H1 (cell line): ENCODE data around the gene RPAP3. TPM values are rescaled to one million over a fixed set of nuclear protein-coding genes. Genes with fewer than 3 reads are reported as not detected.
A peak's percentile ranks its signal among the peaks of the same experiment; 100 is the strongest.

Source experiments
- CTCF ChIA-PET: fragments of 300-600 bp; sonication (Branson Sonifier 250); formaldehyde crosslinking; loops from one replicate; lab custom pipeline; 2021; ENCODE audit not compliant: partially characterized antibody; lab: Charles Lee
- POLR2A ChIA-PET: fragments of 300-600 bp; sonication (Branson Sonifier 250); formaldehyde crosslinking; loops from one replicate; lab custom pipeline; 2021; ENCODE audit warnings: inconsistent platforms; ENCODE audit not compliant: partially characterized antibody; lab: Charles Lee
- DNase-seq, 2 experiments: peaks; one replicate each; pipeline versions ENCODE4 v3.0.0 to v3.0.0-alpha.2; 2010 to 2022; ENCODE audit warnings: low spot score in 2 of 2, low read depth in 1 of 2, mixed read lengths in 1 of 2
- FAIRE-seq: peaks from 2 replicates; lab custom pipeline; 2011; peaks lifted over from hg19 to GRCh38; lab: Jason Lieb, UNC
- H2AFZ ChIP-seq: 2 replicates; pipeline ENCODE4 v1.8.1; 2012; ENCODE audit warnings: low read length, inconsistent platforms
- H2AK5ac ChIP-seq: 2 replicates; pipeline ENCODE4 v1.6.1; 2013; ENCODE audit warnings: low read depth, low read length
- H2BK120ac ChIP-seq: replicated peaks from 2 replicates; pipeline ENCODE3; 2013; ENCODE audit warnings: low read depth, low read length, inconsistent platforms
- H2BK12ac ChIP-seq: 2 replicates; pipeline ENCODE4 v1.6.1; 2013; ENCODE audit warnings: low read depth, low read length
- H2BK15ac ChIP-seq: 2 replicates; pipeline ENCODE4 v1.6.1; 2013; ENCODE audit warnings: low read length
- H2BK20ac ChIP-seq: 2 replicates; pipeline ENCODE4 v1.6.1; 2013; ENCODE audit warnings: low read length
- H2BK5ac ChIP-seq: 2 replicates; pipeline ENCODE4 v1.6.1; 2013; ENCODE audit warnings: low read depth, low read length
- H3K14ac ChIP-seq: 2 replicates; pipeline ENCODE4 v1.6.1; 2013; ENCODE audit warnings: inconsistent platforms; ENCODE audit not compliant: insufficient read length
- H3K18ac ChIP-seq: 2 replicates; pipeline ENCODE4 v1.6.1; 2013; ENCODE audit warnings: low read length; ENCODE audit errors: extremely low read depth
- H3K23ac ChIP-seq: 2 replicates; pipeline ENCODE4 v1.6.1; 2013; ENCODE audit warnings: inconsistent platforms; ENCODE audit not compliant: insufficient read length
- H3K23me2 ChIP-seq: 2 replicates; pipeline ENCODE4 v1.6.1; 2013; ENCODE audit warnings: low read depth, low read length
- H3K27ac ChIP-seq: 2 replicates; pipeline ENCODE4 v1.6.1; 2011; ENCODE audit warnings: low read depth, low read length, inconsistent platforms
- H3K27me3 ChIP-seq, 4 experiments: replicated peaks in 1 of 4; 1 replicate in 1 of 4; 2 replicates in 3 of 4; pipeline versions ENCODE4 v1.6.1 to v1.8.1; 2011 to 2013; ENCODE audit warnings: low read length in 3 of 4, mild to moderate bottlenecking in 3 of 4, inconsistent platforms in 2 of 4, mixed read lengths in 2 of 4, moderate library complexity in 1 of 4; ENCODE audit not compliant: control insufficient read depth in 3 of 4, insufficient read depth in 3 of 4; ENCODE audit errors: extremely low read depth in 1 of 4
- H3K36me3 ChIP-seq, 4 experiments: 2 replicates each; pipeline versions ENCODE4 v1.6.1 to v1.8.1; 2011 to 2013; ENCODE audit warnings: mild to moderate bottlenecking in 4 of 4, low read length in 3 of 4, moderate library complexity in 2 of 4, control low read depth in 1 of 4, inconsistent platforms in 1 of 4; ENCODE audit not compliant: insufficient read depth in 4 of 4, control insufficient read depth in 2 of 4
- H3K4ac ChIP-seq: replicated peaks from 2 replicates; pipeline ENCODE3; 2013; ENCODE audit warnings: low read length, low read depth, mixed read lengths, inconsistent platforms; ENCODE audit not compliant: insufficient read length
- H3K4me1 ChIP-seq, 4 experiments: replicated peaks in 1 of 4; 1 replicate in 1 of 4; 2 replicates in 3 of 4; pipeline versions ENCODE4 v1.6.1 to v1.8.1; 2011 to 2013; ENCODE audit warnings: low read length in 3 of 4, inconsistent platforms in 2 of 4, mixed read lengths in 1 of 4; ENCODE audit not compliant: insufficient read depth in 4 of 4, control insufficient read depth in 3 of 4
- H3K4me2 ChIP-seq, 2 experiments: 2 replicates each; pipeline versions ENCODE4 v1.6.1 to v1.8.1; 2011 to 2013; ENCODE audit warnings: low read depth in 2 of 2, low read length in 2 of 2, control low read depth in 1 of 2, inconsistent platforms in 1 of 2, mild to moderate bottlenecking in 1 of 2; ENCODE audit not compliant: insufficient read depth in 1 of 2
- H3K4me3 ChIP-seq, 4 experiments: fragments of 200-600, 300-600 bp in 1 of 4; sonication (generic), shearing (Covaris generic), sonication (Bioruptor Twin) in 1 of 4; 2 replicates each; pipeline versions ENCODE4 v1.5.1 to v1.8.1; 2011 to 2016; ENCODE audit warnings: low read length in 4 of 4, low read depth in 3 of 4, control low read depth in 2 of 4, inconsistent platforms in 2 of 4, mild to moderate bottlenecking in 2 of 4, mixed read lengths in 1 of 4, moderate library complexity in 1 of 4; ENCODE audit not compliant: insufficient read depth in 2 of 4; ENCODE audit errors: extremely low read depth in 1 of 4
- H3K56ac ChIP-seq: replicated peaks from 2 replicates; pipeline ENCODE3; 2013; ENCODE audit warnings: low read depth, mild to moderate bottlenecking, mixed read lengths, low read length, inconsistent platforms; ENCODE audit not compliant: insufficient read length
- H3K79me1 ChIP-seq: 2 replicates; pipeline ENCODE4 v1.6.1; 2013; ENCODE audit warnings: low read depth, low read length, control low read depth
- H3K79me2 ChIP-seq, 2 experiments: 2 replicates each; pipeline versions ENCODE4 v1.6.1 to v1.8.1; 2012 to 2013; ENCODE audit warnings: low read length in 2 of 2, mild to moderate bottlenecking in 2 of 2, inconsistent platforms in 1 of 2; ENCODE audit not compliant: insufficient read depth in 2 of 2, control insufficient read depth in 1 of 2
- H3K9ac ChIP-seq, 4 experiments: replicated peaks in 1 of 4; 1 replicate in 1 of 4; 2 replicates in 3 of 4; pipeline versions ENCODE4 v1.6.1 to v1.8.1; 2011 to 2013; ENCODE audit warnings: low read depth in 3 of 4, low read length in 3 of 4, control low read depth in 2 of 4, mild to moderate bottlenecking in 2 of 4, moderate library complexity in 2 of 4, inconsistent platforms in 1 of 4; ENCODE audit errors: extremely low read depth in 1 of 4
- H3K9me3 ChIP-seq, 2 experiments: 2 replicates each; pipeline versions ENCODE4 v1.6.1 to v1.8.1; 2012 to 2013; ENCODE audit warnings: mild to moderate bottlenecking in 2 of 2, moderate library complexity in 2 of 2, control low read depth in 1 of 2, inconsistent platforms in 1 of 2, low read depth in 1 of 2, low read length in 1 of 2, mixed read lengths in 1 of 2; ENCODE audit not compliant: insufficient read depth in 2 of 2
- H4K20me1 ChIP-seq, 2 experiments: replicated peaks in 1 of 2; 2 replicates each; pipeline versions ENCODE3 to v1.8.1; 2011 to 2013; ENCODE audit warnings: inconsistent platforms in 2 of 2, low read length in 2 of 2, mild to moderate bottlenecking in 1 of 2; ENCODE audit not compliant: insufficient read depth in 2 of 2, control insufficient read depth in 1 of 2
- H4K5ac ChIP-seq: 2 replicates; pipeline ENCODE4 v1.6.1; 2013; ENCODE audit warnings: low read length, low read depth, mixed read lengths, inconsistent platforms; ENCODE audit not compliant: insufficient read length
- H4K8ac ChIP-seq: 2 replicates; pipeline ENCODE4 v1.8.0; 2013; ENCODE audit warnings: mild to moderate bottlenecking, moderate library complexity, low read length, inconsistent platforms; ENCODE audit not compliant: insufficient read depth; ENCODE audit errors: extremely low read depth
- H4K91ac ChIP-seq: replicated peaks from 2 replicates; pipeline ENCODE3; 2013; ENCODE audit warnings: low read length, mixed read lengths, inconsistent platforms; ENCODE audit not compliant: insufficient read length
- ASH2L ChIP-seq: fragments of 200-600, 300-600 bp; sonication (generic); IDR thresholded peaks from one replicate; pipeline ENCODE4 v1.7.1; 2017; ENCODE audit warnings: low read length
- POLR2A ChIP-seq, 2 experiments: IDR thresholded peaks; 1 replicate in 1 of 2; 2 replicates in 1 of 2; pipeline ENCODE4 v1.6.1; 2011; ENCODE audit warnings: low read depth in 2 of 2, low read length in 2 of 2, mild to moderate bottlenecking in 2 of 2; ENCODE audit errors: control extremely low read depth in 1 of 2
- POLR2AphosphoS5 ChIP-seq: IDR thresholded peaks from 2 replicates; pipeline ENCODE4 v1.6.1; 2011; ENCODE audit warnings: low read depth, low read length
- RBBP5 ChIP-seq: IDR thresholded peaks from 2 replicates; pipeline ENCODE4 v1.7.1; 2012; ENCODE audit warnings: low read depth, mild to moderate bottlenecking, inconsistent platforms, low read length, moderate library complexity, borderline replicate concordance
- TEAD4 ChIP-seq: IDR thresholded peaks from 2 replicates; pipeline ENCODE4 v1.6.1; 2012; ENCODE audit warnings: low read depth, low read length, inconsistent platforms, mixed read lengths
- WGBS, 2 experiments: shearing (Covaris generic) in 1 of 2; methylation state at CpG; one replicate each; pipeline versions ENCODE4 v1.1.6 to v1.1.7; 2013 to 2015; ENCODE audit warnings: low lambda C conversion rate in 2 of 2, mixed read lengths in 2 of 2, inconsistent platforms in 1 of 2, low coverage in 1 of 2, missing lambda C conversion rate in 1 of 2; ENCODE audit not compliant: insufficient replicate concordance in 2 of 2, insufficient coverage in 1 of 2, insufficient read length in 1 of 2; ENCODE audit errors: extremely low coverage in 1 of 2, missing lambda C conversion rate in 1 of 2; 5-methylcytosine and 5-hydroxymethylcytosine counted together
- polyA plus RNA-seq, 7 experiments: library from polyadenylated mRNA; depleted of rRNA in 3 of 7; stranded (reverse) in 5 of 7; unstranded in 2 of 7; fragments of >200 nt in 5 of 7; fragments of 200-250 nt in 2 of 7; gene quantifications; 1 replicate in 5 of 7; 2 replicates in 1 of 7; 4 replicates in 1 of 7; pipeline versions ENCODE4 v1.2.1 to v1.2.3, GENCODE V29; 2011 to 2013; ENCODE audit warnings: missing spikeins in 2 of 7, mixed read lengths in 2 of 7
- total RNA-seq: library from RNA; stranded (reverse); fragmentation: NEBNext Ultra II Directional; extraction: Animal tissue kit (Norgen Biotek cat#: 25700); gene quantifications from 2 replicates; pipeline ENCODE4 v1.2.1, GENCODE V29; 2021
- TF ChIP-seq, protein P1 (sequence below): IDR thresholded peaks from 2 replicates; pipeline ENCODE4 v1.6.1; 2011; ENCODE audit warnings: low read length, improper control_type of control experiment

Gene RPAP3
- total and polyA plus RNA-seq, 2 of the 8 experiments (the other 6 are each of a cell fraction or from before 2014, with no cell fraction given) = 6.4 to 60.5 TPM

DNA sequence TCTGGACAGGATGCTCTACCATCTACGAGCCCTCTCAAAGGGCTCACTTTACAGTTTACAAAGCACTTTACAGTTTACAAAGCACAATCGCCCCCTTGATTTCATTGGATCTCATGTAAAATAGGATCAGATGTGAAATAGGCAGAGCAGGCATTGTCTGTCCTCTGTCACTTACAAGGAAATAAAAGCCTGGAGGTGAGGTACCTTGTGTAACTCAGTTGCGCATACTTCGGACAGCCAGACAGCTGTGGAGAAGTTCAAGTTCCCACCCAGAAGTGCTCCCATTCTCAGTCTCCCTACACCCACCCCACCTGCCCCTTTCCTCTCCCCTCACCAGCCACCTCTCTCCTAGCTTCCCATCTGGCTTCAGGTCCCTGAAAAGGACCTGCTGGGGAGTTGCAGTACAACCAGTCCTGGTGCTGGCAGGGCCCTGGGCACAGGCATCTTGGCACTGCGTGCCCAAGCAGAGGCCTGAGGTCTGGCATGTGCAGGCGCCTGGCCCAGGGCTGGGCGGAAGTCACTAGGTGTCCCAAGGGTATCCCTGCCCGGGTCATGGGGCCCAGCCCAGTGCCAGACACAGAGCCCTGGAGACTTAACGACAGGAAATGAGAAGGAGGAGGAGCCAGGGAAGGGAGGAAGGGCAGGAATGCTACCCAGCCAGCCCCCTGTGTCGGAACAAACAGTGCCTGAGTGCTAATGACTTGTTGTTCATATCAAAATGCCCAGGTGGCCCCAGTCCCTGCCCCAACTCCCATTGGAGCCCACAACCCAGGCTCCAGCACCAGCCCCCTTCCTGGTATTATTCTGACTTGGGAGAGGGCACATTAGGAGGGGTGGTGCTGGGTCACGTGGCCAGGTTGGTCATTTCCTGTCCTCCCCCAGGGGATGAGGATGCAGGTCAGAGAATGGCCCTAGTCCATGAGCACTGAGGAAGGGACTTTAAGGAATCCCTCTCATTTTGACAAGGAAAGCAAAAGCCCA, 47.5 kb upstream of the RPAP3 start:
- Histone ChIP-seq H3K27me3 (no peaks in the 10 kb centered on the region), H3K79me2 (no peaks in the 10 kb centered on the region), H3K4me2 (peak overlapping the region in 1 of 2 experiments; percentile 10; a peak in 1 of 4 replicates), H3K23ac (no peak overlapping the region), H3K9me3 (no peaks in the 10 kb centered on the region), H3K56ac (peak overlapping the region; percentile 47), H3K79me1 (no peaks in the 10 kb centered on the region), H3K4ac (no peak overlapping the region), H2AK5ac (no peak overlapping the region), H3K14ac (no peak overlapping the region), H3K27ac (peak overlapping the region; percentile 35; the same call in 1 of the 2 replicates), H4K5ac (no peak overlapping the region), H4K8ac (peak overlapping the region; percentile 75), H2BK15ac (no peak overlapping the region), H2AFZ (peak overlapping the region; percentile 41; the same call in 1 of the 2 replicates), H3K4me3 (no peak overlapping the region), H2BK20ac (peak overlapping the region; percentile 23; the same call in 1 of the 2 replicates), H3K23me2 (no peaks in the 10 kb centered on the region; the same call in 1 of the 2 replicates), H3K4me1 (peaks cover 12 to 22% (median 14%) of the 10 kb centered on the region in 4 experiments), H2BK120ac (peak overlapping the region; percentile 90), H3K9ac (peak overlapping the region in 2 of 4 experiments; percentile 9 to 22; a peak in 2 of 7 replicates), H3K18ac (peak overlapping the region; percentile 21; the same call in 1 of the 2 replicates), H4K91ac (peak overlapping the region; percentile 92), H2BK12ac (peak overlapping the region; percentile 70; the same call in 1 of the 2 replicates), H2BK5ac (peak overlapping the region; percentile 69; the same call in 1 of the 2 replicates), H3K36me3 (no peaks in the 10 kb centered on the region), H4K20me1 (no peaks in the 10 kb centered on the region)
- FAIRE-seq = no peak
- DNase-seq = peak in 1 of 2 experiments; percentile 64
- WGBS, 2 experiments = 68% methylated on average over 10 of the region's 11 CpGs; no CpG with 5 or more reads in 1 of the 2 experiments
- POLR2A ChIA-PET = interaction anchor here (0.9 to 1.7 kb wide), 6 partner anchors 10 to 84 kb away, joined by 3 to 4 read pairs (median 3); partner anchors contain the start of gene ENDOU
- CTCF ChIA-PET = interaction anchor here (0.8 to 64.6 kb wide), 7 partner anchors 10 to 85 kb away, joined by 3 to 2442 read pairs (median 7); partner anchors contain the start of genes ENDOU and SLC48A1
- TF ChIP-seq POLR2AphosphoS5 (no peak), TEAD4 (peak; percentile 64), RBBP5 (peak; percentile 80; the same call in 1 of the 2 replicates), POLR2A (IDR thresholded peaks at IDR 0.05; ENCODE audit: control extremely low read depth in 1 of 2, low read depth in 2 of 2, low read length in 2 of 2) (peak in 1 of 2 experiments; percentile 37; a peak in 1 of 3 replicates), ASH2L (peak; percentile 75)
- TF ChIP-seq, protein P1, sequence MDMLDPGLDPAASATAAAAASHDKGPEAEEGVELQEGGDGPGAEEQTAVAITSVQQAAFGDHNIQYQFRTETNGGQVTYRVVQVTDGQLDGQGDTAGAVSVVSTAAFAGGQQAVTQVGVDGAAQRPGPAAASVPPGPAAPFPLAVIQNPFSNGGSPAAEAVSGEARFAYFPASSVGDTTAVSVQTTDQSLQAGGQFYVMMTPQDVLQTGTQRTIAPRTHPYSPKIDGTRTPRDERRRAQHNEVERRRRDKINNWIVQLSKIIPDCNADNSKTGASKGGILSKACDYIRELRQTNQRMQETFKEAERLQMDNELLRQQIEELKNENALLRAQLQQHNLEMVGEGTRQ = peak; percentile 16; the same call in 1 of the 2 replicates
